A673 (cell line): Measurements from ENCODE around the gene FAM217B.

ENCODE experiments used
- CTCF ChIP-seq: fragments of 300-800, 200-600 bp; sonication (generic); conservative IDR thresholded peaks from 2 replicates; pipeline ENCODE4 v1.5.1; 2017; ENCODE audit warnings: low read depth, mild to moderate bottlenecking, antibody characterized with exemption, low read length, moderate library complexity, mixed read lengths
- EZH2 ChIP-seq: fragments of 200-600 bp; sonication (generic); IDR thresholded peaks from 2 replicates; pipeline ENCODE4 v1.6.1; 2017; ENCODE audit warnings: borderline replicate concordance, low read depth, mild to moderate bottlenecking, mixed read lengths, antibody characterized with exemption, low read length; ENCODE audit not compliant: poor library complexity, severe bottlenecking

- no peak for TF ChIP-seq CTCF
- no peak for TF ChIP-seq EZH2
These were observed 9.7 kb downstream of the FAM217B start for GRCh38 chr20:59949911-59950310.
